ENCODE data around the gene ZNF275.
"Not testable (repeated sequence)": the region's sequence is repeated elsewhere in the genome, so short reads cannot be mapped to it uniquely, and the experiment has no call there.

Gene ZNF275

GRCh38 chrX:153319295-153320046 is 14.5 kb upstream of the ZNF275 start:
- DNase-seq (ENCODE audit: low spot score) = no peak

DNA sequence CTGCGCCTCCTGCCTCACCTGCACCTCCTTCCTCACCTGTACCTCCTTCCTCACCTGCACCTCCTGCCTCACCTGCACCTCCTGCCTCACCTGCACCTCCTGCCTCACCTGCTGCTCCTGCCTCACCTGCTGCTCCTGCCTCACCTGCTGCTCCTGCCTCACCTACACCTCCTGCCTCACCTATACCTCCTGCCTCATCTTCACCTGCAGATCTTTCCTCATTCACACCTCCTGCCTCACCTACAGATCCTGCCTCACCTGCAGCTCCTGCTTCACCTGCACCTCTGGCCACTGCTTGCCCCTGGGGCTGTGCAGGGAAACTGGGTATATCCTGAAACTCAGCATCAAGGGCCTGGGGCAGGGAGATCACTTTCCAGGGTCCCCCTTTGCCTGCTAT is 13.9 kb upstream of the ZNF275 start:
- DNase-seq (ENCODE audit: low spot score) = not testable (repeated sequence)

- DNase-seq (ENCODE audit: low spot score) = no peak
Observed at GRCh38 chrX:153320555-153321184, 13.3 kb upstream of the ZNF275 start.

GRCh38 chrX:153321381-153322124 is 12.4 kb upstream of the ZNF275 start, which contains the start of gene PNMA6F:
PNMA6F (minus strand) TSS chrX:153321767; CDS start chrX:153320674, 1,093 bp downstream.
- DNase-seq (ENCODE audit: low spot score) = no peak

DNA sequence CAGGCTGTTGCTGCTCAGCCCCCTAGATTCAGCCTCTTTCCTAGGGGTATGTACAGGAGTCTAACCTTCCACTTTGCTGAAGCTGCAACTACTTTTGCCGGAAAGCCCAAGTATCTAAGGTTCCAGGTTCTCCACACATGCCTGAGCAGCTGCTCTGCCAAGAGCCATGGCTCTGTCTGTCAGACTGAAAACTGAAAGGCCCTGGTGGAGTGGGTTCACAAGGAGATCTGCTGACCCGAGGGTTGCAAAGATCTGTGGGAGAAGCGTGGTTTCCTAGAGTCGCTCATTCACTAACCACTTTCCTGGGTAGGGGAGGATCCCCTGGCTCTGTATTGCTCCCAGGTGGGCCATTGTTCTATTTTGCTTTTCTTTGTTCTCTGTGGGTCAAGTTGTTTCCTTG is 6.4 kb upstream of the ZNF275 start:
- no peak for DNase-seq (ENCODE audit: low spot score)

- DNase-seq (ENCODE audit: low spot score) = no peak
Observed at GRCh38 chrX:153333266-153333665, 687 bp upstream of the ZNF275 start.

DNA sequence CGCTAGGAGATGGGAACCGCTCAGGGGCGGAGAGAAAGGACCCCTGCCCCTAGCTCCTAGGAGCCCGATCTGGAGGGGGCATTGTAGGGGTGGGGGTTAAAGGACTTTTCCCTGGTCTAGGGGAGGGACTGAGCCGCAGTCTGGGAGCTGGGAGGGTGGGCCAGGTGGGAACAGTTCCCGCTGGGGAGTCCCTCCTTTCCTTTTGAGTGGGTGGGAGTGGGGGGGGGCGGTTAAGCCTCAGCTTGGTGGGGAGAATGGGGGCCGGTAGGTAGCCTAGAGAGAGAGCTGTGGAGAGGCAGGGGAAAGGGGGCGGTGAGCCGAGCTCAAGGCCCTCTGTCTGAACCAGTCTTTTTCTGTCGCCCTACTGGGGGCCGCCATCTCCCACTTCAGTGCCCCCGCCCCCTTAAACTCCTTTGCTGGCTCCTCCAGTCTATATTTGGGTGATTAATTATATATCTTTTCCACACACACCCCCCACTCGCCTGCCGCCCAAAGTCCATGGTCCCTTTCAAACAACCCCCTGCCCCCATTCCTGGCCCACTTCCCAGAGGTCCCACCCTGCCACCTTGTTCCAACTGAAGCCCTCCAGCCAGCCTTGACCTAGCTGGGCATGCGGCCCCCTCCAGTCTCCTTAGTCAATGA is 822 bp downstream of the ZNF275 start:
- no peak for DNase-seq (ENCODE audit: low spot score)

GRCh38 chrX:153336121-153336894 is 2.4 kb downstream of the ZNF275 start:
- DNase-seq (ENCODE audit: low spot score) = no peak

DNA sequence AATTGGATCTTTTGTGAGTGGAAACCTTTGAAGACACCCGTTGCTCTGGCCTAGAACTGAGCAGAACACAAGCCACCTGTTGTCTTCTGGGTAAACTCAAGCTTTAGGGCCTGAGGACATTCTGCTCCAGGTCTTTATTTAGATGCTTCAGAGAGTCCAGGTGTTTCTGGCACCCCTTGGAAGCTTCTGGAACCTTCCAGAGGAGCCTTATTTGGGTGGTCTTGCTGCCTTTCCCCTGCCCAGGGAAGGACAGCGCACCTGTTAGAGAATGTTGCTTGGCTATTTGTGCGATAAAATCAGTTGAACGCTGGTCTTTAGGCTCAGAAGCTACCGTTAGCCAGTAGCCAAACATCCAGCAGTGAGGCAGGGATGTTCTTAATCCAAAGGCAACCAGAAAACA is 3.0 kb downstream of the ZNF275 start:
- no peak for DNase-seq (ENCODE audit: low spot score)

DNA sequence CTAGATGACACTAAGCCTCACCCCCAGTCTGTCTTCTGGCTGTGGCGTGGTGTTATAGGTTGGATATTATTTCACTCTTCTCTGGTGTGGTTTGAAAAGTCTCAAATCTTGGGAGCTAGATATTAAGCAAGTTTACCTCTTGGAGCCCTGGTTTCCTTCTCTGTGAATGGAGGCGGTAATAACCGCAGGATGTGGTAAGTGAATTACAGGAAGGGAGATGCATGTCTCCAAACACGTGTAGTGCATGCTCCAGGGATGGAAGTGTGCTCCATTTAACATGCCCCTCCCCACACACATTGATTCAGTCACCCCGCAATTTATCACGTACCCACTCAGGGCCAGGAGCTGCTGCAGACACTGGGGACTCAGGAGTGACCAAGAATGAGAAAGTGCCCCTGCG is 4.9 kb downstream of the ZNF275 start:
- no peak for DNase-seq (ENCODE audit: low spot score)

- no peak for DNase-seq (ENCODE audit: low spot score)
Observed at GRCh38 chrX:153339662-153340061, 5.7 kb downstream of the ZNF275 start.

- no peak for DNase-seq (ENCODE audit: low spot score)
Observed at GRCh38 chrX:153340111-153340510, 6.2 kb downstream of the ZNF275 start.

DNA sequence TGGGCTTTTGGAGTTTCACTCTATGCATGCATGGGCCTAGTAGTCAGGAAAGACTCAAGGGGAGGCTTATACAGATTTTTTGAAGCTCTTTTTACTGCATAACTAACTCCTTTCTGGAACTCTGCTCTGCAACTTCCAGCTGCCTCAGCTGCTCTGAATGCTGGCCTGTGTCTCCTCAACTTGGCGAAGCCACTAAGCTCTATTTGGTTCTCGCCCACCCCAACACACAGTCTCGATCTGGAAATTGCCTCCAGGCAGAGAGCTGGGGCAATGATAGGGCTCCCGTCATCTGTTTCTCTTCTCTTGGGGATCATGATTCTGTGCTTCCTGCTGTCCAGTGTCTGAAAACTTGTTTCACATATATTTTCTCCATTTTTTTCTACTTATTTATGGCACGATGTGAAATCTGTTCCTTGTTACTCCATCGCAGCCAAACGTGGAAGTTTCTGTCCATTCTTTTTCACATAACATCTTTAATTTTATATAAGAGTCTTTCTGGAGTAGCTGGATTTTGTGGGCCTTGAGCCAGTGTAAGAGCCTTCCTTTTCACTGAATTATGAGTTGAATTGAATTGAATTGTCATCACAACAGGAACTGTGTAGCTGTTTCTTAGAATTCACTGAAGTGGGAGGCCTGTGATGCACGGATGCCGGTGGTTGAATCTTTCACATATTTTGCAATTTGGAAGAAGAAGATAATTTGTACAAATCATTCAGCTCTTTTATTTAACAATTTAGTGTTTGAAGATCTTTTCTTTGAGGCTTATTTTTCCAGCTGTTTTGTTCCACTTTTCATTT is 9.0 kb downstream of the ZNF275 start:
- no peak for DNase-seq (ENCODE audit: low spot score)

- DNase-seq (ENCODE audit: low spot score) = no peak
Observed at GRCh38 chrX:153343674-153344073, 9.7 kb downstream of the ZNF275 start.

GRCh38 chrX:153347530-153347929 is 13.6 kb downstream of the ZNF275 start:
- no peak for DNase-seq (ENCODE audit: low spot score)

DNA sequence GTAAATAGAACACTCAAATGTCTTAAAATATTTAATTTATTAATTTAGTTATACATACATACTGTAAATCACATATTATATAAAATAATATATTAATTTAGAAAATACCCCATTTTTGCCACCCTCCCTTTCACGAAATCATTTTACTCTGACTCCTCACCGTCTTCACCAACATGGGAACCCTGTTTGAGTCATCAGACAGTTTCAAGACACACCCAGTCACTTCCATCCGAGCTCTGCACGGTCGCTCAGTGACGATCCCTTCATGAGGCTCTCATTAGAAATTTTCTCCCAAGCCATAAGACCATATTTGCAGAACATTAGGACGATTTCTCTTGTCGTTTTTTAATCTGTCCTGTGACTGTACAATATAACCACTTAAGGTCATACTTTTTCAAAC is 14.5 kb downstream of the ZNF275 start:
- DNase-seq (ENCODE audit: low spot score) = no peak

DNA sequence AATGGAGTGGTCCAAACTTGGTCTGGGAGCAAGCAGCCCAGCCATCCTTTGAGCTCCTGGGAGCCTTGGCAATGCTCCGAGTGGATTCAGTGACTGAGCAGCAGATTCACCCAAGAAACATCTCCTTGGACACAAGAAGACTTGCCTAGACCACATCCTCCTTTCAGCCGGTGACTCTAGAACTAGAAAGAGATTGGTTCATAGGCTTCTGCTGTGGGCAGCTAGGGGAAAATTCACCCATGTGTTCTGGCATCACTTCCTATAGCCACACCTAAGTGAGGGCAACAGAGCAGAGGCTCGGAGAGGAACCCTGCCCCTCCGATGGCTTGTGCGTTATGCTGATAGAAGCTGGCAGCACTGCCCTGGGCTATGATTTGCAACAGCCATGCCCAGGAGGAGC is 16.0 kb downstream of the ZNF275 start:
- no peak for DNase-seq (ENCODE audit: low spot score)

DNA sequence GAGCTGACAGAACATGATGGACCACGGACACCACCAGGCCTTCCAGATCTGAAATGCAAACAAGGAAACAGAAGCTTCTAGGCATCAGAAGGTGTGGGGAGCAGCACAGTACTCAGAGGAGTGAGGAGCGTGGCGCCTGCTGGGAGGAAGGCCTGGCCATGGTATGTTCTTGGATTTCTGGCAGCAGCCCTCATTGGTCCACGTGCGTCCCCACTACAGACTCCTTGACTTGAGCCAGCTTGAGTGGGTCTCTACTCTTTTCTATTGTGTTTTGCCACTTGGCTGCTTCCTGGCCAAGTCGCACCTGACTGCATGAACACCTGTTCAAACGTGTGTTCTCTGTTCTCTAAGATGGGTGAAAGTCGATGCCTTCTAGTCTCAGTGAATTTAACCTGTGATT is 18.0 kb downstream of the ZNF275 start:
- no peak for DNase-seq (ENCODE audit: low spot score)

DNA sequence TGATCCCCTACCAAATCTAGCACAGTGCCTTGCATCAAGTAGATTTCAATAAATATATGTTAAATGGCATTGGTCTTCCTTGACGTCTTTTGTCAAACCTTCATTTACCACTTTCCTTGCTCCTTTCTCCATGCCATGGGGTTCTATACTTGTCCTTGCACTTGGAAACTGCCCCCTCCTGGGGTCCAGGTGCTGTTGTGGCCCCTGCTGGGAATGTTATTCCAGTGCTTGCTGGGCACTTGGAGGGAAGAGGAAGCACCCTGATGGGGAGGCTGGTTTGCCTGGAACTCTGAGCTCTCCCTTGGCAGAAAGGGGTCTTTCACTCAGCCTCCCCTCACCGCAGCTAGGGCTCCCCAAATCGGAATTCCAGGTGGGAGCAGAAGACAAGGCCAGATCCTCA is 18.9 kb downstream of the ZNF275 start:
- no peak for DNase-seq (ENCODE audit: low spot score)

DNA sequence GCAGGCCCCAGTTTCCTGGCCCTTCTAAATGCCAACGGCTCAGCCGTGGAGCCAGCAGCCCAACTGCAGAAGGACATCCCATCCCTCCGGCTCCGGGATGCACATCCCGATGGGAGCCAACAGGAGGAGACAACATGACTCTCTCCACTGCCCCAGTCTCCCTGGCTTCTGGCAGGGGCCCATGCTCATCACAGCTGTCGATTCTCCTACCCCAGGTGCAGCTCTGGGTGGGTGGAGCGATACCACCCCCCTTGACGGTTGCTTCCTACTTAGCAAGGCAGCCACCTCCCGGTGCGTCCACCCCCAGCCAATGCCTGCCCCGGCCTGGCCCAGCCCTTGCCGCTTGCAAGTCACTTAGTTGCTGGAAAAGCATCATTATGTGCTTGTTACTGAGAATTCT is 19.5 kb downstream of the ZNF275 start:
- no peak for DNase-seq (ENCODE audit: low spot score)

GRCh38 chrX:153357877-153358276 is 23.9 kb downstream of the ZNF275 start:
- DNase-seq (ENCODE audit: low spot score) = no peak
